H1 (cell line): ENCODE results near the gene LY6G6D.

Experiments
- ATF3 ChIP-seq: IDR thresholded peaks from 2 replicates; pipeline ENCODE4 v1.6.1; 2011; ENCODE audit warnings: low read depth, mild to moderate bottlenecking, low read length; ENCODE audit not compliant: insufficient read depth
- CBX8 ChIP-seq: fragments of 300-800, 300-1000 bp; sonication (generic); IDR thresholded peaks from 2 replicates; pipeline ENCODE4 v1.7.1; 2016; ENCODE audit warnings: low read depth, low read length, borderline replicate concordance
- CTCF ChIP-seq, 3 experiments: IDR thresholded peaks; 1 replicate in 2 of 3; 2 replicates in 1 of 3; pipeline versions ENCODE4 v1.5.1 to v1.6.1; 2011; ENCODE audit warnings: low read length in 3 of 3, mild to moderate bottlenecking in 3 of 3, inconsistent platforms in 2 of 3, low read depth in 1 of 3, moderate library complexity in 1 of 3; ENCODE audit not compliant: insufficient read depth in 1 of 3; ENCODE audit errors: control extremely low read depth in 1 of 3
- EP300 ChIP-seq, 2 experiments: IDR thresholded peaks; 1 replicate in 1 of 2; 2 replicates in 1 of 2; pipeline ENCODE4 v1.6.1; 2011 to 2012; ENCODE audit warnings: low read depth in 2 of 2, low read length in 2 of 2, mild to moderate bottlenecking in 2 of 2, borderline replicate concordance in 1 of 2, inconsistent platforms in 1 of 2, moderate library complexity in 1 of 2
- EZH2 ChIP-seq: fragments of 200-600 bp; sonication (generic); IDR thresholded peaks from 2 replicates; pipeline ENCODE4 v1.7.1; 2012; ENCODE audit warnings: low read depth, mild to moderate bottlenecking, moderate library complexity, low read length, inconsistent platforms; ENCODE audit not compliant: severe bottlenecking
- GABPA ChIP-seq: IDR thresholded peaks from 2 replicates; pipeline ENCODE4 v1.6.1; 2011; ENCODE audit warnings: mild to moderate bottlenecking, low read length, moderate library complexity, borderline replicate concordance; ENCODE audit not compliant: insufficient read depth
- GTF2F1 ChIP-seq: IDR thresholded peaks from 2 replicates; pipeline ENCODE4 v1.6.1; 2012; ENCODE audit warnings: low read depth, low read length, improper control_type of control experiment, borderline replicate concordance
- POLR2A ChIP-seq, 2 experiments: IDR thresholded peaks; 1 replicate in 1 of 2; 2 replicates in 1 of 2; pipeline ENCODE4 v1.6.1; 2011; ENCODE audit warnings: low read depth in 2 of 2, low read length in 2 of 2, mild to moderate bottlenecking in 2 of 2; ENCODE audit errors: control extremely low read depth in 1 of 2
- POLR2AphosphoS5 ChIP-seq: IDR thresholded peaks from 2 replicates; pipeline ENCODE4 v1.6.1; 2011; ENCODE audit warnings: low read depth, low read length
- RFX5 ChIP-seq: IDR thresholded peaks from 2 replicates; pipeline ENCODE4 v1.6.1; 2011; ENCODE audit warnings: low read depth, low read length, improper control_type of control experiment, borderline replicate concordance
- RXRA ChIP-seq: IDR thresholded peaks from 2 replicates; pipeline ENCODE4 v1.6.1; 2011; ENCODE audit warnings: low read depth, mild to moderate bottlenecking, low read length, moderate library complexity; ENCODE audit not compliant: insufficient read depth
- SIN3A ChIP-seq, 2 experiments: IDR thresholded peaks in 1 of 2; conservative IDR thresholded peaks in 1 of 2; 2 replicates each; pipeline ENCODE4 v1.6.1; 2011 to 2012; ENCODE audit warnings: low read length in 2 of 2, improper control_type of control experiment in 1 of 2, low read depth in 1 of 2, mild to moderate bottlenecking in 1 of 2
- SP1 ChIP-seq: IDR thresholded peaks from 2 replicates; pipeline ENCODE4 v1.6.1; 2011; ENCODE audit warnings: low read depth, low read length
- TAF1 ChIP-seq: IDR thresholded peaks from 2 replicates; pipeline ENCODE4 v1.6.1; 2011; ENCODE audit warnings: mild to moderate bottlenecking, low read depth, low read length

GRCh38 chr6:31734247-31734820, 19.2 kb downstream of the LY6G6D start:
- TF ChIP-seq POLR2A (IDR thresholded peaks at IDR 0.05; ENCODE audit: control extremely low read depth in 1 of 2, low read depth in 2 of 2, low read length in 2 of 2) (no peak; a peak in 1 of 3 replicates), GTF2F1 (no peak), CBX8 (no peak), CTCF (IDR thresholded peaks at IDR 0.05; ENCODE audit: control extremely low read depth in 1 of 3, insufficient read depth in 1 of 3, low read depth in 1 of 3, low read length in 3 of 3) (no peak), EP300 (IDR thresholded peaks at IDR 0.05; ENCODE audit: borderline replicate concordance in 1 of 2, low read depth in 2 of 2, low read length in 2 of 2) (no peak), ATF3 (peak; percentile 60), SP1 (no peak), GABPA (no peak), SIN3A (conservative IDR thresholded peaks at IDR 0.05 in 1 of 2, IDR thresholded peaks at IDR 0.05 in 1 of 2; ENCODE audit: low read depth in 1 of 2, low read length in 2 of 2) (no peak), POLR2AphosphoS5 (no peak), TAF1 (no peak), EZH2 (no peak), RFX5 (no peak), RXRA (no peak)
